ENCODE data around the gene FXYD6.

FXYD6 gene

GRCh38 chr11:117878314-117878938 lies 2.0 kb upstream of the FXYD6 start:
- TF ChIP-seq EZH2phosphoT487 (conservative IDR thresholded peaks at IDR 0.05; ENCODE audit: low read length), result no peak
- Histone ChIP-seq H2AFZ (ENCODE audit: low read depth, low read length, severe bottlenecking) (no peak overlapping the region), H3K79me2 (ENCODE audit: insufficient read depth, low read length) (no peaks in the 10 kb centered on the region), H3K27ac (ENCODE audit: low read depth, low read length) (no peak overlapping the region), H4K20me1 (ENCODE audit: low read depth, low read length) (no peaks in the 10 kb centered on the region), H3K9me2 (replicated peaks; ENCODE audit: insufficient read depth, low read length) (no peaks in the 10 kb centered on the region), H3K9ac (ENCODE audit: low read length) (no peak overlapping the region), H3K36me3 (ENCODE audit: low read length) (no peaks in the 10 kb centered on the region), H3K27me3 (ENCODE audit: low read length) (no peaks in the 10 kb centered on the region), H3K9me3 (ENCODE audit: insufficient read depth, low read length) (no peaks in the 10 kb centered on the region), H3F3A (ENCODE audit: insufficient read depth) (no peaks in the 10 kb centered on the region), H3K4me3 (ENCODE audit: insufficient read depth, low read length, poor library complexity, severe bottlenecking) (no peak overlapping the region), H3K4me2 (ENCODE audit: low read depth, low read length, poor library complexity, severe bottlenecking) (no peak overlapping the region)

- H4K20me1 ChIP-seq (ENCODE audit: low read depth, low read length), result no peaks in the 10 kb centered on the region
- no peaks in the 10 kb centered on the region for H3K27me3 ChIP-seq (ENCODE audit: low read length)
- TF ChIP-seq CTCF (IDR thresholded peaks at IDR 0.05; ENCODE audit: insufficient read depth, low read length, poor library complexity, severe bottlenecking), result no peak
- no peak for TF ChIP-seq EZH2phosphoT487 (conservative IDR thresholded peaks at IDR 0.05; ENCODE audit: low read length)
- H3K4me2 ChIP-seq (ENCODE audit: low read depth, low read length, poor library complexity, severe bottlenecking), result no peak overlapping the region
- no peaks in the 10 kb centered on the region for H3K9me2 ChIP-seq (replicated peaks; ENCODE audit: insufficient read depth, low read length)
- H3K36me3 ChIP-seq (ENCODE audit: low read length), result no peaks in the 10 kb centered on the region
- H3K79me2 ChIP-seq (ENCODE audit: insufficient read depth, low read length), result no peaks in the 10 kb centered on the region
- no peak overlapping the region for H3K27ac ChIP-seq (ENCODE audit: low read depth, low read length)
- no peaks in the 10 kb centered on the region for H3K9me3 ChIP-seq (ENCODE audit: insufficient read depth, low read length)
- H3K4me3 ChIP-seq (ENCODE audit: insufficient read depth, low read length, poor library complexity, severe bottlenecking), result no peak overlapping the region
- no peak overlapping the region for H2AFZ ChIP-seq (ENCODE audit: low read depth, low read length, severe bottlenecking)
- no peak overlapping the region for H3K9ac ChIP-seq (ENCODE audit: low read length)
- no peaks in the 10 kb centered on the region for H3F3A ChIP-seq (ENCODE audit: insufficient read depth)
Measured at GRCh38 chr11:117877120-117877784, 794 bp upstream of the FXYD6 start.

- H3K4me2 ChIP-seq (ENCODE audit: low read depth, low read length, poor library complexity, severe bottlenecking), result no peak overlapping the region
- no peak overlapping the region for H3K9ac ChIP-seq (ENCODE audit: low read length)
- no peak overlapping the region for H2AFZ ChIP-seq (ENCODE audit: low read depth, low read length, severe bottlenecking)
- no peaks in the 10 kb centered on the region for H3K27me3 ChIP-seq (ENCODE audit: low read length)
- no peak overlapping the region for H3K4me3 ChIP-seq (ENCODE audit: insufficient read depth, low read length, poor library complexity, severe bottlenecking)
- H3K9me2 ChIP-seq (replicated peaks; ENCODE audit: insufficient read depth, low read length), result no peaks in the 10 kb centered on the region
- no peaks in the 10 kb centered on the region for H4K20me1 ChIP-seq (ENCODE audit: low read depth, low read length)
- H3K27ac ChIP-seq (ENCODE audit: low read depth, low read length), result no peak overlapping the region
- H3K36me3 ChIP-seq (ENCODE audit: low read length), result no peaks in the 10 kb centered on the region
- H3F3A ChIP-seq (ENCODE audit: insufficient read depth), result no peaks in the 10 kb centered on the region
- no peaks in the 10 kb centered on the region for H3K9me3 ChIP-seq (ENCODE audit: insufficient read depth, low read length)
- no peaks in the 10 kb centered on the region for H3K79me2 ChIP-seq (ENCODE audit: insufficient read depth, low read length)
- TF ChIP-seq CTCF (IDR thresholded peaks at IDR 0.05; ENCODE audit: insufficient read depth, low read length, poor library complexity, severe bottlenecking), result no peak
- no peak for TF ChIP-seq EZH2phosphoT487 (conservative IDR thresholded peaks at IDR 0.05; ENCODE audit: low read length)
Measured at GRCh38 chr11:117876059-117876340, 458 bp downstream of the FXYD6 start.

- Histone ChIP-seq H3K4me2 (ENCODE audit: low read depth, low read length, poor library complexity, severe bottlenecking) (no peak overlapping the region), H2AFZ (ENCODE audit: low read depth, low read length, severe bottlenecking) (no peak overlapping the region), H3K27me3 (ENCODE audit: low read length) (no peaks in the 10 kb centered on the region), H3K27ac (ENCODE audit: low read depth, low read length) (no peak overlapping the region), H3K79me2 (ENCODE audit: insufficient read depth, low read length) (no peaks in the 10 kb centered on the region), H4K20me1 (ENCODE audit: low read depth, low read length) (no peaks in the 10 kb centered on the region), H3F3A (ENCODE audit: insufficient read depth) (no peaks in the 10 kb centered on the region), H3K9me3 (ENCODE audit: insufficient read depth, low read length) (no peaks in the 10 kb centered on the region), H3K36me3 (ENCODE audit: low read length) (no peaks in the 10 kb centered on the region), H3K4me3 (ENCODE audit: insufficient read depth, low read length, poor library complexity, severe bottlenecking) (no peak overlapping the region), H3K9me2 (replicated peaks; ENCODE audit: insufficient read depth, low read length) (no peaks in the 10 kb centered on the region), H3K9ac (ENCODE audit: low read length) (no peak overlapping the region)
- TF ChIP-seq CTCF (IDR thresholded peaks at IDR 0.05; ENCODE audit: insufficient read depth, low read length, poor library complexity, severe bottlenecking), result no peak
- TF ChIP-seq EZH2phosphoT487 (conservative IDR thresholded peaks at IDR 0.05; ENCODE audit: low read length), result no peak
Measured at GRCh38 chr11:117875382-117876058, 938 bp downstream of the FXYD6 start.

Data from SU-DHL-6 (cell line).